Gastrocnemius medialis (tissue), 4 donors: Measurements from ENCODE around the gene PSTPIP2.

Source experiments
- POLR2A ChIP-seq, 2 donors: fragments of 450-650 bp; IDR thresholded peaks; one replicate each; pipeline ENCODE4 v1.6.1; 2017; ENCODE audit warnings: antibody characterized with exemption in 2 of 2, mild to moderate bottlenecking in 2 of 2, moderate library complexity in 2 of 2
- TF ChIP-seq, protein P1 (sequence below), 5 experiments: fragments of 450-650 bp in 3 of 5; fragments of 200-600 bp in 2 of 5; sonication (generic) in 2 of 5; IDR thresholded peaks in 4 of 5; conservative IDR thresholded peaks in 1 of 5; 1 replicate in 4 of 5; 2 replicates in 1 of 5; pipeline ENCODE4 v1.5.1; 2016 to 2019; ENCODE audit warnings: antibody characterized with exemption in 5 of 5, mild to moderate bottlenecking in 3 of 5, moderate library complexity in 3 of 5

DNA sequence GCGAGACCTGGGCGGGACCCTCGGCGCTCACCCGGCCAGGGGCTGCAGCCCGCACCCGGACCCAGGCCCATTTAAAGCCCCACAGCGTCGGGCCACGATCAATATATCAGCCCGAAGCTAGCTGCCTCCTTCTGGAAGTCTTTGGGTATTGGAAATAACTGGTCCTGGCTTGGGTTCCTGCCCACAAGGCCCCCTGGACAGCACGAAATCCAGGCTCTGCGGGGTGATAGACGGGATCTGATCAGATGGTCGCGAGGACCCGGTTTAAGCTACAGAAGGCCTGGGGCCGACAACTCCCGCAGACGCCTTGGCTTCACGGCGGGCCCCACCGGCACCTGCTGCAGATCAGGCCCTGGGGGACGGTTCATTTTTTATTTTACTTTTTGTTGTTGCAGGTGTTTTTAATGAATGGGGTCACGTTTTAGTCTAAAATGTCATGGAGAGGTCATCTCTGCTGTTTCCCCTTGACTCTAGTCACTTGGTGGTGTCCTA is 362 bp upstream of the PSTPIP2 start:
- TF ChIP-seq, protein P1, sequence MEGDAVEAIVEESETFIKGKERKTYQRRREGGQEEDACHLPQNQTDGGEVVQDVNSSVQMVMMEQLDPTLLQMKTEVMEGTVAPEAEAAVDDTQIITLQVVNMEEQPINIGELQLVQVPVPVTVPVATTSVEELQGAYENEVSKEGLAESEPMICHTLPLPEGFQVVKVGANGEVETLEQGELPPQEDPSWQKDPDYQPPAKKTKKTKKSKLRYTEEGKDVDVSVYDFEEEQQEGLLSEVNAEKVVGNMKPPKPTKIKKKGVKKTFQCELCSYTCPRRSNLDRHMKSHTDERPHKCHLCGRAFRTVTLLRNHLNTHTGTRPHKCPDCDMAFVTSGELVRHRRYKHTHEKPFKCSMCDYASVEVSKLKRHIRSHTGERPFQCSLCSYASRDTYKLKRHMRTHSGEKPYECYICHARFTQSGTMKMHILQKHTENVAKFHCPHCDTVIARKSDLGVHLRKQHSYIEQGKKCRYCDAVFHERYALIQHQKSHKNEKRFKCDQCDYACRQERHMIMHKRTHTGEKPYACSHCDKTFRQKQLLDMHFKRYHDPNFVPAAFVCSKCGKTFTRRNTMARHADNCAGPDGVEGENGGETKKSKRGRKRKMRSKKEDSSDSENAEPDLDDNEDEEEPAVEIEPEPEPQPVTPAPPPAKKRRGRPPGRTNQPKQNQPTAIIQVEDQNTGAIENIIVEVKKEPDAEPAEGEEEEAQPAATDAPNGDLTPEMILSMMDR (IDR thresholded peaks at IDR 0.05 in 4 of 5, conservative IDR thresholded peaks at IDR 0.05 in 1 of 5): no peak
- TF ChIP-seq POLR2A (IDR thresholded peaks at IDR 0.05): no peak
